T follicular helper cell (primary cell): Measurements from ENCODE around the gene B3GAT3.
"Not testable (repeated sequence)": the region's sequence is repeated elsewhere in the genome, so short reads cannot be mapped to it uniquely, and the experiment has no call there.

Experiments
- DNase-seq: peaks from one replicate; pipeline ENCODE4 v3.0.0-alpha.2; 2020; ENCODE audit warnings: low read depth

B3GAT3 gene

GRCh38 chr11:62577046-62577714, 44.6 kb downstream of the B3GAT3 start:
- no peak for DNase-seq

GRCh38 chr11:62575837-62576236, 45.9 kb downstream of the B3GAT3 start:
- DNase-seq, result no peak

GRCh38 chr11:62575156-62575555, 46.6 kb downstream of the B3GAT3 start:
- no peak for DNase-seq

- DNase-seq, result no peak
These were observed 47.3 kb downstream of the B3GAT3 start for GRCh38 chr11:62574363-62575071.

- peak; percentile 98 for DNase-seq
These were observed 48.0 kb downstream of the B3GAT3 start, which contains the start of gene EEF1G for GRCh38 chr11:62573592-62574362. TSS of gene EEF1G (minus strand) at chr11:62573891. CDS start at chr11:62573842, 49 bp downstream.

GRCh38 chr11:62573006-62573591, 48.7 kb downstream of the B3GAT3 start:
- DNase-seq, result no peak

GRCh38 chr11:62572431-62572830, 49.4 kb downstream of the B3GAT3 start:
- no peak for DNase-seq

GRCh38 chr11:62571493-62571892, 50.3 kb downstream of the B3GAT3 start:
- DNase-seq, result not testable (repeated sequence)

DNA sequence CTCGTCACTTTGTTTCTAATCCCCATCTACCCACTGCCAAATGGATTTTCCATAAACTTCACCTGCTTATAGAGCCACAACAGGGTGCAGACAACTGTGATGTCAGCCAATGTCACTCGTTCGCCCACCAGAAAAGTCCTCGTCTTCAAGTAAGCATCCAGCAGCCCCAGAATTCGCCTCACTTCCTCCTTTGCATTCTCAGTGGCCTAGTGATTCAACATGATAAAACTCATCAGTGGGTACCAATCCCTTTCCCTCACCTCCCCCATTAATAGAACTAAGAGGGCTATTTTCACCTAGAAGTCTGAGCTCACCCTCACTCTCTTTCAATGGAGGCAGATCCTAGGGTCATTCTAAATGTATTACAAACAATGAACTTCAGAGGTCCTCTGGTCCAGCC, 50.9 kb downstream of the B3GAT3 start:
- not testable (repeated sequence) for DNase-seq

DNA sequence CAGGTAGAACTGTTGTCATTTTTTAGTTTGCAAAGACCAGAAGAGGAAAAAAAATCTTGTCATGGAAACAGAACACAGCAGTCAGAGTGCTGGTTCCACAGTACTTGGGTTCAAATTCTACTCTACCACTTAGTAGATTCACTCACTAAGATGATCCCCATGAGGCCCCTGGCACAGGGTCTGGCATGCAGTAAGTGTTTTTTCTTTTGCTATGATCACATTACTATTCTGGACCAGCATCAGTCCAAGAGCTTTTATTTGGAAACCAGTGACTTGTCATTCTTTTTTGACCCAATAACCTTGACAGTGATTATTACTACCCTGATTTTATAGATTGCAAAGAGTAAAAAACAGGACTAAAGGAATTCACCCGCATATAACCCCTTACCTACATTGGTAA, 52.2 kb downstream of the B3GAT3 start:
- no peak for DNase-seq

DNA sequence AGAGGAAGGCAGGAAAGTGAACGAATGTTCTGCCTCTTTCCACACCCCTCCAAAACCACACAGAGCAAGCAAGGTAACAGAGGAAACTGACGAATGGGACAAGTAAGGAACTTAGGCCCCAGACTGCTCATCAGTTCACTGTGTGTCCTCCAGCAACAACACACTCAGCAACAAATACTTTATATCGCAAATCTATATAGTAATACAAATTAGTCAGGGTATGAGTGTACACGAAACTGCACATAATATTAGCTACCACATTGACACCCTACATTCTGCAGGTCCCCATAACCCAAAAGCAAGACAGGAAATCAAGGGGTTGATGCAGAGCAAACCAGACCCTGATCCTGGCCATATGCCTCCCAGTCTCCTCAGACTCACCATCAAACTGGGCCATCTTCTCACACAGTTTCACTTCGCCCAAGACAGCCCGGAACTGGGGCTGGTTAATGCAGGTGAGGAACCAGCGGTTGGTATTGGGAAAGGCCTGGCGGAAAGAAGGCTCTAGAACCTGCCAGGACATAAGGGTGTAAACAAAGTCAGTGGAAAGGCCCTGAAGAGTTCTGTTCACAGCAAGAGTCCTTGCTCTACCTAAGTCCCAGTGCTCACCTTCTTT, 54.7 kb downstream of the B3GAT3 start:
- no peak for DNase-seq

DNA sequence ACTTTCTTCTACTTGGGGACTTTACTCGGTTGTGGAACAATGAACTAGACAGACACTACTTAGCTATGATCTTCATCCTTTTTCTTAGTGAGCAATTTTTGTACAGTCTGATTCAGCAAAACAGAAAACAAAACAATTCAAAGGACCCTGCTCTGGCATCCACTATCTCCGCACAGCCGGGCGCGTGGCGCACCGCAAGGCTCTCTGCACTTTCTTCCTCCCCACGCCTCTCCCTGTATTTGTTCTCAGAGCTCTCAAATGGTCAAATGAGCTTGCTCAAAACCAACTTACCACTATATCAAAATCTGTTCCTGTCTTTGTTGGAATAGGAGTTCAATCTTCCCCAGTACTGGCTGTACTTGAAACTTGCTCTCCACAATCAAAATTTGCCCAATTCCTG, 55.5 kb downstream of the B3GAT3 start:
- no peak for DNase-seq
